WI38 (cell line): ENCODE measurements around the gene RASGRP2.

Experiments used
- H3K4me3 ChIP-seq: 2 replicates; pipeline ENCODE4 v1.5.1; 2011; ENCODE audit warnings: low read depth, mild to moderate bottlenecking, control low read depth, low read length
- TF ChIP-seq, protein P1 (sequence below): IDR thresholded peaks from 2 replicates; pipeline ENCODE4 v1.5.1; 2012; ENCODE audit warnings: low read depth, mild to moderate bottlenecking, control low read depth, low read length

Gene RASGRP2

DNA sequence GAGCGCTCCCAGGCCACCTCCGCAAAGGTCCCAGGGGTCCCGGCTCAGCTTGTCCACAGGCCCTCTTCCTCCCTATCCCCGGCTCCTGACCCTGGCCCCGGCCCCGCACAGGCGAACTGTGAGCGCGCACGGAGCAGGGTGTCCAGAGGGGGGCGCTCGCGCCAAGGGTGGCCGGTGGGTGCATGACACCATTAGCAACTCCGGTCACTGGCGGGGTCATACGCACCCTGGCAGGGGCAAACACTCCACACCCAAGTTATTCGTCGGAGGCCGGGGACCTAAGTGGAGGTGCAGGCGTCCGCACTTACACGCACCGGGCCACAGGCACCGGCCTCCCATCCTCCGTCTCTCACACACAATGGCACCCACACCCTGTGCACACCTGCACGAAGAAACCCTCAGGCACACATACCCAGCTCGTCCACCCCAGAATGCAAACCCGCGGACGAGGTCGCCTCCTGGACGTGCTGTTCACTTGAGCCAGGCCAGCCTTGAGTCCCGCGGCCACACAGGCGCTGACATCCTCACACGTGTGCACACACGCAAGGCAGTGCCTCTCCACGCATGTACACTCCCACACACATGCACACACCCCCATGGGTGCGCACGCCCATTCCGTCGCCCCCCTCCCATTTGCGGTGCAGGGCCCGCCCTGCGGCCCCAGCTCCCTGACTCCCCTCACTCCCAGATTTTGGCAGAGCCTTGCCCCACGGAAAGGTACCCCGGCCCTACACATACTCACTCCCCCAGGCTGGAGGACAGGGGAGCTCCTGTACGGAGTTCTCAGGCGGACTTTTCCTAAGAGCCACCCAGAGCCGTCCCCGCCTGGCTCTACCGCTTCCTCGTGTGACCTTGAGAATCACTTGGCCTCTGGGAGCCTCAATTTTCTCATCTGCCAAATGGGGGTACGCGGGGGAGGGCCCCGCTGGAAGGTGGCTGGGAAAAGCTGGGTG is at the start of gene RASGRP2:
Gene RASGRP2, minus strand, starts transcription at position 552 of the 953 bp plus-strand sequence. CDS start 1,276 bp downstream, outside the sequence.
- no peak within 1 kb of the TSS for H3K4me3 ChIP-seq
- TF ChIP-seq, protein P1, sequence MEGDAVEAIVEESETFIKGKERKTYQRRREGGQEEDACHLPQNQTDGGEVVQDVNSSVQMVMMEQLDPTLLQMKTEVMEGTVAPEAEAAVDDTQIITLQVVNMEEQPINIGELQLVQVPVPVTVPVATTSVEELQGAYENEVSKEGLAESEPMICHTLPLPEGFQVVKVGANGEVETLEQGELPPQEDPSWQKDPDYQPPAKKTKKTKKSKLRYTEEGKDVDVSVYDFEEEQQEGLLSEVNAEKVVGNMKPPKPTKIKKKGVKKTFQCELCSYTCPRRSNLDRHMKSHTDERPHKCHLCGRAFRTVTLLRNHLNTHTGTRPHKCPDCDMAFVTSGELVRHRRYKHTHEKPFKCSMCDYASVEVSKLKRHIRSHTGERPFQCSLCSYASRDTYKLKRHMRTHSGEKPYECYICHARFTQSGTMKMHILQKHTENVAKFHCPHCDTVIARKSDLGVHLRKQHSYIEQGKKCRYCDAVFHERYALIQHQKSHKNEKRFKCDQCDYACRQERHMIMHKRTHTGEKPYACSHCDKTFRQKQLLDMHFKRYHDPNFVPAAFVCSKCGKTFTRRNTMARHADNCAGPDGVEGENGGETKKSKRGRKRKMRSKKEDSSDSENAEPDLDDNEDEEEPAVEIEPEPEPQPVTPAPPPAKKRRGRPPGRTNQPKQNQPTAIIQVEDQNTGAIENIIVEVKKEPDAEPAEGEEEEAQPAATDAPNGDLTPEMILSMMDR: peak; percentile 44

GRCh38 chr11:64792482-64792881 is 48.5 kb upstream of the RASGRP2 start:
- TF ChIP-seq, protein P1: no peak
- H3K4me3 ChIP-seq: no peak overlapping the region

DNA sequence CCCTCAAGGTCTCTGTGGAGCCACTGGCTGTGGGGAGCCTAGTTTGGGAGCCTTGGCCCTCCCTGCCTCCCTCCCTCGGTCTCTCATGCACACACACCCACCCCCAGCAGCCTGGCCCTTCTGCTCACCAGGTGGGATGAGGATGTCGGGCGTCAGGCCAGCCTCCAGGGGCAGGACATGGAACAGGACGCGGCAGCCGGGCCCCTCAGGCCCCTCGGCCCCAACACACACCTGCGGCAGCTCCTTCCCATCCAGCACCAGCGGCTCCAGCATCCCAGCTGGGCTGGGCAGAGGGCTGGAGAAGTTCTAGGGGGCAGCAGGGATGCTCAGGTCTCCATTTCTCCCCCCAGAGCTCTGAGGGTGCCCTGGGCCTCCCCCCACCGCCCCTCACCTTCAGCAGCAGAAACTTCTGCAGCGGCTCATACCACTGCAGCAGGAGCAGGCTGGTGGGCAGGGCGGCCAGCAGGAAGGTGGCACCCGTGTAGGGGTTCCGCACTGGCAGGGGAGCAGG is 47.9 kb upstream of the RASGRP2 start:
- no peak overlapping the region for H3K4me3 ChIP-seq
- TF ChIP-seq, protein P1: no peak

GRCh38 chr11:64790205-64791095 is 46.5 kb upstream of the RASGRP2 start:
- TF ChIP-seq, protein P1: no peak
- H3K4me3 ChIP-seq: no peak overlapping the region

DNA sequence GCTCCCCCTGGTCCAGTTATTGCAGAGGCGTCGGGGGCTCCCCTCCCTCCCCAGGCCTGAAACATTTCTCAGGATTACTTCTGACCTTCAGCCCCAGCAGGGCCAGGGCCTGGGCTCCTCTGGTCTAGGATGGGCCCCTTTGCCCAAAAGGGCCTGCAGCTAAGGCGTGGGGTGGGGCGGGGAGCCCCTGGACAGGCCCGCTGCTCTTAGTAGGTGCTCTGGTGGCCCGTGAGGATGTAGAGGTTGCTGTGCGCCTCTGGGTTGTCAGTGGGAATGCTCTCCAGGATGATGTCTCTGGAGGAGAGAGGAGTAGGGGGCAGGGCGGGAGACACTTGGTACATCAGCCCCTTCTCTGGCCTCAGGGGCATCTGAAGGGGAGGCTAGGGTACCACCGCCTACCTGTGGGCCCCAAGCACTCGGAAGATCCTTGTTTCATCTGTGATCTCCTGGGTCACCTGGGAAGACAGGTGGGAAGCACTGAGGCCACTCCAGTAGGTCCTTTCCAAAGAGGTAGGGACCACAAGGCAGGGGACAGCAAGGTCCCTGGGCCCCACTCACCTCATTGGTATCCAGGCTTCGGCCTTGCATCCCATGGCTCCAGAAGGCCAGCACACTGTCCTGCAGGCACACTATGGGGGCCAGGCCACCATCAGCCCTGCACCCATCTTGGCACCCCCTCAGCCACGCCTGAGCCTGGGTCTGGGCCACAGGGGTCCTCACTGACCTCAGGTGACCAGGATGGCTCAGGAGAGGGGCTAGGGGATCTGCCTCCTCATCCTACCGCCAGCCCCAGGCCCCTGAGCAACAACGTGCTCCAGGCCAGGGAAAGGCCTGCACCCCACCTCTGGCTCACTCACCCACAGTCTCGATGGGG is 45.6 kb upstream of the RASGRP2 start:
- TF ChIP-seq, protein P1: no peak
- H3K4me3 ChIP-seq: no peak overlapping the region

DNA sequence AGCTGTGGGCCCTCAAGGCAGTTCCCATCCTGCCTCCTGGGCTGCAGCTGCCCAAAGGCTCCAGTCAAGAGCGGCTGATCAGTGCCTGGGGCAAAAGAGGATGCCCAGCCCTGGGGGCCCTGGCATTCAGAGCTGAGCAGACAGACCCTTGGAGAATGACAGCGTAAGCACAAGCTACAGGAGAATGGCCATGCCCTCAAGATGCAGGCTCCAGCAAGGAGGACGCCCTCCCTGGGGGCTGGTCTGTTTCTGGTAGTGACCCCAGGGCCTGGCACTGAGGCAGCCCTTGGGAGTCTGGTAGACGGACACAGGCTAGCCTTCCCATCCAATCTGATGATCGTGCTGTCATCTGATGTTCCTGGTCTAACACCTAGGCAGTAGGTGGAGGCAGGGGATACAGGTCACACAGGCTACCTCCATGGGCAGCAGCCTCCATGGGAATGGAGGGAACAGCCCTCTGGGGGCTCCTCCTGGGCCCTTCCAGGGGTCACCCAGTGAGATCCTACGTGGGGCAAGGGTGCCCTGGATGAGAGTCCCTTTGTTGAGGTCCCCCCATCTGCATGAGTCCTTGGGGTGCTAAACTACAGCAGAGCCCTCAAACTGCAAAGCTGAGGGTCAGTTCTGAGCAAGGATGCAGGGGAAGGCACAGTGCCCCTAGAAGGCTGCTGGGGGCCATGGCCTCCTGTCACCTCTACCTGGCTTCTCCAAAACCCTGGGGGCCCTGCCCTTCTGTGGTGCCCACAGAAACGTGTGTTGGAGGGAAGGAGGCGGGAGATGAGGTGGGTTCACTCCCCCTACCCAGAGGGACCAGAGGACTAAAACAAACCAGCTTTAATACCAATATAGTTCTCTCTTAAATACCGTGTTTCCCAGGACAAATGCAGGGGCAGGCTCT is 44.6 kb upstream of the RASGRP2 start:
- TF ChIP-seq, protein P1: no peak
- no peak overlapping the region for H3K4me3 ChIP-seq
